HepG2 (cell line): ENCODE results near the gene PITPNM2. TPM values are rescaled to one million over a fixed set of nuclear protein-coding genes. Genes with fewer than 3 reads are reported as not detected.

Source experiments
- GABPB1 ChIP-seq: IDR thresholded peaks from 2 replicates; pipeline ENCODE4 v1.6.1; 2016; ENCODE audit warnings: mild to moderate bottlenecking, missing genetic modification reagents, moderate library complexity, missing compliant biosample characterization
- PITX1 ChIP-seq: sonication (generic); formaldehyde crosslinking; IDR thresholded peaks from 2 replicates; pipeline ENCODE4 v1.5.1; 2020; ENCODE audit warnings: mild to moderate bottlenecking, missing genetic modification reagents
- SOX6 ChIP-seq, 2 experiments: fragments of 450-650 bp in 1 of 2; sonication (generic) in 1 of 2; formaldehyde crosslinking in 1 of 2; IDR thresholded peaks; 2 replicates each; pipeline versions ENCODE4 v1.4.0 to v1.6.1; 2017 to 2020; ENCODE audit warnings: antibody characterized with exemption in 1 of 2, mild to moderate bottlenecking in 1 of 2, missing genetic modification reagents in 1 of 2
- ZBTB43 ChIP-seq: sonication (generic); formaldehyde crosslinking; conservative IDR thresholded peaks from 2 replicates; pipeline ENCODE4 v1.4.0; 2020; ENCODE audit warnings: missing genetic modification reagents
- ZBTB7B ChIP-seq: sonication (generic); formaldehyde crosslinking; IDR thresholded peaks from 2 replicates; pipeline ENCODE4 v1.4.0; 2020; ENCODE audit warnings: missing genetic modification reagents
- ZNF276 ChIP-seq: sonication (generic); formaldehyde crosslinking; IDR thresholded peaks from 2 replicates; pipeline ENCODE4 v1.4.0; 2020; ENCODE audit warnings: mild to moderate bottlenecking, low read depth, missing genetic modification reagents
- ZNF549 ChIP-seq: sonication (generic); formaldehyde crosslinking; IDR thresholded peaks from 2 replicates; pipeline ENCODE4 v1.5.0; 2020; ENCODE audit warnings: missing genetic modification reagents
- ZNF768 ChIP-seq: sonication (generic); formaldehyde crosslinking; IDR thresholded peaks from 2 replicates; pipeline ENCODE4 v1.4.0; 2020; ENCODE audit warnings: missing genetic modification reagents
- ZSCAN12 ChIP-seq: sonication (generic); formaldehyde crosslinking; IDR thresholded peaks from 2 replicates; pipeline ENCODE4 v1.9.0; 2021; ENCODE audit warnings: mild to moderate bottlenecking, missing genetic modification reagents
- polyA plus RNA-seq, 8 experiments: library from polyadenylated mRNA; depleted of rRNA in 3 of 8; stranded (reverse) in 7 of 8; unstranded in 1 of 8; fragments of >200 nt; fragmentation: Illumina TruSeq in 4 of 8; extraction: Trizol in 4 of 8; gene quantifications; 2 replicates each; pipeline versions ENCODE4 v1.2.1 to v1.2.3, GENCODE V29; 2011 to 2016; ENCODE audit warnings: low read depth in 4 of 8, missing spikeins in 1 of 8, mixed read lengths in 1 of 8; ENCODE audit not compliant: insufficient read depth in 1 of 8
- total RNA-seq, 5 experiments: library from RNA; depleted of rRNA; stranded (reverse); fragments of >200 nt; fragmentation: Illumina TruSeq; extraction: Trizol; gene quantifications; 2 replicates each; pipeline ENCODE4 v1.2.3, GENCODE V29; 2016; ENCODE audit warnings: low read depth in 1 of 5

Gene PITPNM2
- total and polyA plus RNA-seq, 2 of the 13 experiments (the other 11 are each of a cell fraction or from before 2014, with no cell fraction given) = 4.2 to 5.3 TPM

- TF ChIP-seq ZNF276 (CRISPR knock-in tag) (0 out of 2 replicates have a peak, but pooled peaks have one; percentile 26), ZSCAN12 (CRISPR knock-in tag) (no peak), ZBTB7B (CRISPR knock-in tag) (0 out of 2 replicates have a peak, but pooled peaks have one; percentile 31), ZNF768 (CRISPR knock-in tag) (peak; percentile 54; the same call in 1 of the 2 replicates), GABPB1 (no peak), SOX6 (IDR thresholded peaks at IDR 0.05) (no peak), SOX6 (CRISPR knock-in tag; IDR thresholded peaks at IDR 0.05) (0 out of 2 replicates have a peak, but pooled peaks have one; percentile 19), ZNF549 (CRISPR knock-in tag) (no peak), ZBTB43 (CRISPR knock-in tag) (0 out of 2 replicates have a peak, but pooled peaks have one; percentile 30), PITX1 (CRISPR knock-in tag) (peak; percentile 51; the same call in 1 of the 2 replicates)
These were observed 7.8 kb downstream of the PITPNM2 start (continued) for GRCh38 chr12:123142921-123143735.
